Measurements from ENCODE around the gene REG3G.
A peak's percentile ranks its signal among the peaks of the same experiment; 100 is the strongest.
"Not testable (repeated sequence)": the region's sequence is repeated elsewhere in the genome, so short reads cannot be mapped to it uniquely, and the experiment has no call there.

Gene REG3G

DNA sequence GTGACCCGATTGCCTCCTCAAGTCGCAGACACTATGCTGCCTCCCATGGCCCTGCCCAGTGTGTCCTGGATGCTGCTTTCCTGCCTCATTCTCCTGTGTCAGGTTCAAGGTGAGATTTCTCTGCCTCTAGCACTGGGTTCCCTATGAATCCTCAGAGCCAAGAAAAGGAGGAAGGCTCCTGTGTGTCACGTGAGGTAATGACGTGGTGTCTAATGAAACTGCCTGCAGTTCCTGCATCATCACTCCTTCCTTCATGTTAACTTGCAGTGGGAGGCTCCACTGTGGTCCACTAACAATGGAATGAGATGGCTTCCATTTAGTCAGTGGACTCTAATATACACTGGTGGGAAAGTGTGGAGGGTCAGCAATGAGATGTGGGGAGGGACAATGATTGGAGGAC lies 559 bp downstream of the REG3G start:
- no peak for DNase-seq

DNA sequence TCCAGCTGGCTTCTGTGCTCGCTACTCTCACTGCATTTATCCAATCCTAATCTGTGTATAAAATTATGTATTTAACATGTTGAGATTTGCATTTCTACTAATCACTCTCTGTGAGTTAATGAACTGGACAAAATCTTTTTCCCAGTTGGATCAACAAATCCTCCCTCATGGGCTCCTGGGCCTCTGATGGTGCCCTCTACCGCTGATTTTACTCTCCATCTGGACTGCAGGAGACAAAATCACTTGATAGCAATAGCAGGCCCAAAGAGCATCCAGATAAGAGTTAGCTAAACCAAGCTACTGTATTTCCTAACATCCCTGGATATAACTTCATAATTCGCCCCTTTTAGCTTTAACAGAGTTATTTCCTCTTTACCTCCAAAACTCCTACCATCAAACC lies 14.4 kb downstream of the REG3G start:
- no peak for DNase-seq

DNA sequence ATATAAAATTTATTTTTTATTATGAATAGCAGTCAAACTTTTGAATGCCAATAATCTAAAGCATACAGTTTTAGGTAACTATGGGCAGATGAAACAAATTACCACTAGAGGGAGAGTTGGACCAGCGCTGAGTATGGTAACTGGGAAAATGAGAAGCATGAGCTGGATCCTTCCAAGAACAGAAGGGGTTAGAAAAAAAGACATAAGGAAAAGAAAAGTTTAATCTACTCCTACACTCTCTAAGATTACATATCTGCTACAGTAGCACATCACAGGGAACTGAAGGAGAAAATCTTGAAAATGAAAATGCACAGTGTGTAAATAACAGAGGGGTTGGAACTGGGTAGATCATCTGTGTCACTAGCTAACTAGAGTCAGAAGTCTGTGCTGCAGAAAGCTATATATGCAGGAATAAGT lies 15.5 kb downstream of the REG3G start:
- DNase-seq: peak; percentile 67

DNA sequence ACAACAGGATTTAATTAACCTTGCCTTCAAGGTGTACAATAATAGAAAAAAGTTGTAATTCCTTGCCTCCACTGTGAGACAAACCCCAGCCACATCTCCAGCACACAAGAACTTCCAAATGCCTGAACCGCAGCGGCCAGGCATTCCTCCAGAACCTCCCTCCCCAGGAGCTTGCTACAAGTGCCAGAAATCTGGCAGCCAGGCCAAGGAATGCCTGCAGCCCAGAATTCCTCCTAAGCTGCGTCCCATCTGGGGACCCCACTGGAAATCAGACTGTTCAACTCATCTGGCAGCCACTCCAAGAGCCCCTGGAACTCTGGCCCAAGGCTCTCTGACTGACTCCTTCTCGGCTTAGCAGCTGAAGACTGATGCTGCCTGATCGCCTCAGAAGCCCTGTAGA lies 28.0 kb downstream of the REG3G start:
- not testable (repeated sequence) for DNase-seq

DNA sequence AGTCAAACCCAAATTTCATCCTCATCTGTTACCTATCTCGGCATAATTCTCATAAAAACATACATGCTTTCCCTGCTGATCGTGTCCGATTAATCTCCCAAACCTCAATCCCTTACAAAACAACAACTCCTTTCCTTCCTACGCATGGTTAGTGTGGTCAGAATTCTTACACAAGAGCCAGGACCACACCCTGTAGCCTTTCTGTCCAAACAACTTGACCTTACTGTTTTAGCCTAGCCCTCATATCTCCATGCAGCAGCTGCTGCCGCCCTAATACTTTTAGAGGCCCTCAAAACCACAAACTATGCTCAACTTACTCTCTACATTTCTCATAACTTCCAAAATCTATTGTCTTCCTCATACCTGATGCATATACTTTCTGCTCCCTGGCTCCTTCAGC lies 29.3 kb downstream of the REG3G start:
- DNase-seq: peak; percentile 71

DNA sequence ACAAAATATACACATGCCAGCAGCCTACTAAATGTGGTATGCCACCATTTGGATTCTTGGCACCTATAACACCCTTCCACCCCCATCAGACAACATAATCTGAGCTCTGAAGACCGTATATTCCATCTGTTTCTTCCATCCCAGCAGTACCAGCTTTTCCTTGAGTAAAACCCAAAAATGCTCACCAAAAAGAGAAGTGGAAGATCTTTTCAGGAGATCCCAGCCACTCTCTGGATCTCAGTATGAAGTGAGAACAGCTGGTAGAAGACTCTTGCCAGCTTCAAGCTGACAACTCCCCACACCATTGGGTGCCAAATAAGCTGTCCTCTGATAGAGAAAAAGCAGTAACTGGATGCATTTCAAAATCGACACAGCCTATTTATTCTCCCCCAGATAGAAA lies 39.7 kb downstream of the REG3G start:
- DNase-seq: no peak

DNA sequence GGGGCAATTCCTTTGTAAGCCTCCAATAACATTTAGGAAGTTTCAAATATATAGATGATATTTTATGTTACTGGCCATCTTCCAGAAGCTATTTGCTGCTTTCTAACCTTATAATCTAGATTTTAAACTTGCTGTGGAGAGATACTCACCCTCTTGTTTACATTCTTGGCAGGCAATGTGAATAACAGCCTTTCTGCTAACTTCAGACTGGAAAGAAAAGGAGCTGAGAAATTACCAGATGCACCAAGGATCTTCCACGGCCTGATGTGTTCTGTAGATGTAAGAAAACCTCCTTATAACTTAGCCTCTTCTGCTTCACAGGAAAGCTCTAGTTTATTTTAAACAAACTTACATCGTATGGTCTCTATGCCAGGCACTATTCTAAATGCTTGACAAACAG lies 45.6 kb downstream of the REG3G start:
- DNase-seq: no peak
